Measurements from ENCODE around the gene SPATS2.

Gene SPATS2

GRCh38 chr12:49538510-49539403 is 171.5 kb downstream of the SPATS2 start, which contains the start of gene KCNH3 (continued):
- TF ChIP-seq KLF9 (tag by site-specific recombination; IDR thresholded peaks at IDR 0.05; ENCODE audit: low read depth) (peak; percentile 72), ZNF560 (tag by site-specific recombination; IDR thresholded peaks at IDR 0.05; ENCODE audit: borderline replicate concordance) (no peak), ZBTB49 (tag by site-specific recombination; IDR thresholded peaks at IDR 0.05; ENCODE audit: low read depth) (no peak), ZNF404 (tag by site-specific recombination; IDR thresholded peaks at IDR 0.05) (no peak), ZBTB21 (tag by site-specific recombination; IDR thresholded peaks at IDR 0.05) (no peak), HOXC10 (CRISPR knock-in tag; IDR thresholded peaks at IDR 0.05) (no peak), OSR2 (tag by site-specific recombination; IDR thresholded peaks at IDR 0.05) (no peak), ZNF24 (tag by site-specific recombination; IDR thresholded peaks at IDR 0.05) (no peak), GLI2 (tag by site-specific recombination; IDR thresholded peaks at IDR 0.05; ENCODE audit: borderline replicate concordance, low read depth) (no peak), ZNF341 (tag by site-specific recombination; IDR thresholded peaks at IDR 0.05; ENCODE audit: low read depth) (peak; percentile 61), BCL11A (tag by site-specific recombination; IDR thresholded peaks at IDR 0.05; ENCODE audit: low read depth) (no peak), ZBTB8A (tag by site-specific recombination; IDR thresholded peaks at IDR 0.05) (0 out of 2 replicates have a peak, but pooled peaks have one; percentile 27), TRIM28 (IDR thresholded peaks at IDR 0.05; ENCODE audit: borderline replicate concordance, low read length) (no peak), ZNF324 (tag by site-specific recombination; IDR thresholded peaks at IDR 0.05) (no peak), ZNF837 (tag by site-specific recombination; IDR thresholded peaks at IDR 0.05) (no peak), CTCF (tag by site-specific recombination; IDR thresholded peaks at IDR 0.05) (no peak), ZBTB7A (tag by site-specific recombination; IDR thresholded peaks at IDR 0.05; ENCODE audit: low read depth) (no peak), ZNF626 (tag by site-specific recombination; IDR thresholded peaks at IDR 0.05) (no peak), ZNF169 (tag by site-specific recombination; IDR thresholded peaks at IDR 0.05) (no peak), ZNF37A (tag by site-specific recombination; IDR thresholded peaks at IDR 0.05) (no peak), ZIC2 (tag by site-specific recombination; IDR thresholded peaks at IDR 0.05) (peak; percentile 80), ZNF558 (tag by site-specific recombination; IDR thresholded peaks at IDR 0.05) (no peak), ZNF2 (tag by site-specific recombination; IDR thresholded peaks at IDR 0.05) (no peak), ZNF133 (tag by site-specific recombination; IDR thresholded peaks at IDR 0.05) (no peak), ZNF239 (tag by site-specific recombination; IDR thresholded peaks at IDR 0.05) (no peak), SP3 (tag by site-specific recombination; IDR thresholded peaks at IDR 0.05) (peak; percentile 79), ZNF335 (tag by site-specific recombination; conservative IDR thresholded peaks at IDR 0.05) (peak; percentile 1), ZBTB10 (tag by site-specific recombination; IDR thresholded peaks at IDR 0.05) (0 out of 2 replicates have a peak, but pooled peaks have one; percentile 16)
